Stomach (tissue), 9 donors: Measurements from ENCODE around the gene GUK1. TPM values are rescaled to one million over a fixed set of nuclear protein-coding genes. Genes with fewer than 3 reads are reported as not detected.

ENCODE experiments used
- DNase-seq, 2 donors: peaks; one replicate each; pipeline versions ENCODE4 v3.0.0 to v3.0.0-alpha.2; 2013 to 2019
- H3K27ac ChIP-seq, 5 donors: fragments of 200-600 bp in 4 of 5; sonication (generic) in 4 of 5; one replicate each; pipeline ENCODE4 v1.5.1; 2013 to 2019; ENCODE audit warnings: mild to moderate bottlenecking in 1 of 5, moderate library complexity in 1 of 5
- H3K27me3 ChIP-seq, 3 donors: fragments of 200-600 bp; sonication (generic); one replicate each; pipeline ENCODE4 v1.5.1; 2017 to 2019; ENCODE audit warnings: mixed run types in 1 of 3
- H3K36me3 ChIP-seq, 4 donors: fragments of 200-600 bp; sonication (generic); 1 replicate in 3 of 4; 2 replicates in 1 of 4; pipeline ENCODE4 v1.5.1; 2016 to 2019
- H3K4me1 ChIP-seq, 4 donors: fragments of 200-600 bp; sonication (generic); one replicate each; pipeline ENCODE4 v1.5.1; 2016 to 2019
- H3K4me3 ChIP-seq, 4 donors: fragments of 200-600 bp; sonication (generic) in 3 of 4; one replicate each; pipeline ENCODE4 v1.5.1; 2016 to 2019; ENCODE audit warnings: mild to moderate bottlenecking in 1 of 4
- H3K9me3 ChIP-seq, 4 donors: fragments of 200-600 bp; sonication (generic); one replicate each; pipeline ENCODE4 v1.5.1; 2016 to 2019
- CTCF ChIP-seq, 7 experiments: fragments of 450-650 bp in 4 of 7; fragments of 200-600 bp in 3 of 7; sonication (generic) in 3 of 7; IDR thresholded peaks; one replicate each; pipeline ENCODE4 v1.5.1; 2016 to 2019; ENCODE audit warnings: antibody characterized with exemption in 7 of 7, control low read depth in 2 of 7, mild to moderate bottlenecking in 1 of 7
- EP300 ChIP-seq: sonication (generic); formaldehyde crosslinking; IDR thresholded peaks from one replicate; pipeline ENCODE4 v1.6.1; 2017; ENCODE audit warnings: antibody characterized with exemption
- POLR2A ChIP-seq, 4 donors: fragments of 450-650 bp; IDR thresholded peaks; one replicate each; pipeline ENCODE4 v1.6.1; 2016; ENCODE audit warnings: antibody characterized with exemption in 4 of 4, control low read depth in 2 of 4, mild to moderate bottlenecking in 1 of 4, moderate library complexity in 1 of 4
- POLR2AphosphoS5 ChIP-seq, 3 donors: sonication (generic); formaldehyde crosslinking; IDR thresholded peaks; one replicate each; pipeline ENCODE4 v1.6.1; 2016; ENCODE audit warnings: antibody characterized with exemption in 3 of 3
- WGBS, 5 donors: extraction: QIAGEN DNeasy Blood & Tissue Kit in 3 of 5; methylation state at CpG; one replicate each; pipeline versions ENCODE4 v1.1.5 to v1.1.7; 2013 to 2018; 5-methylcytosine and 5-hydroxymethylcytosine counted together
- intact Hi-C: fragments of 100-400 bp; cut with DNase I; formaldehyde crosslinking; loops from one replicate; pipeline ENCODE4 v1.15.1; 2023; ENCODE audit warnings: low total_unique reads
- polyA plus RNA-seq, 3 donors: library from polyadenylated mRNA; stranded (reverse); fragments of 200-250 nt; gene quantifications; one replicate each; pipeline ENCODE4 v1.2.3, GENCODE V29; 2013
- total RNA-seq, 5 donors: library from RNA; depleted of rRNA; stranded (reverse); fragments of >200 nt; gene quantifications; one replicate each; pipeline versions ENCODE4 v1.1.0 to v1.2.3, GENCODE V29; 2014 to 2016
- donor health status: healthy with polysubstance abuse.
- donor health status: Bipolar disorder and iron deficiency.
- donor health status: healthy.

GUK1 gene
- total and polyA plus RNA-seq, 8 donors = 179 to 613 (median 282) TPM

GRCh38 chr1:228177183-228177475 lies 37.0 kb downstream of the GUK1 start:
- intact Hi-C loops = no loop called here
- 81 to 93% (median 88%) methylated on average over 3 to 5 of the region's 5 CpGs for WGBS, 5 donors

GRCh38 chr1:228177721-228178710 lies 37.9 kb downstream of the GUK1 start:
- TF ChIP-seq POLR2AphosphoS5 (IDR thresholded peaks at IDR 0.05) (no peak), EP300 (no peak), POLR2A (IDR thresholded peaks at IDR 0.05) (no peak), CTCF (IDR thresholded peaks at IDR 0.05) (no peak)
- peaks cover 5 to 26% (median 15%) of the 10 kb centered on the region in 4 donors for H3K4me1 ChIP-seq
- intact Hi-C loops = no loop called here
- no peak overlapping the region for H3K4me3 ChIP-seq
- H3K36me3 ChIP-seq = peaks cover 0 to 23% (median 19%) of the 10 kb centered on the region in 4 donors
- H3K9me3 ChIP-seq = no peaks in the 10 kb centered on the region
- H3K27me3 ChIP-seq = no peaks in the 10 kb centered on the region
- whole genome bisulfite sequencing, 5 donors = 83 to 89% (median 86%) methylated on average over 12 of the region's 12 CpGs
- no peak for DNase-seq
- peak overlapping the region in 3 of 5 donors; percentile 55 to 69 (median 67) for H3K27ac ChIP-seq

More at GRCh38 chr1:228177183-228177475, 37.0 kb downstream of the GUK1 start:
- Histone ChIP-seq H3K27me3 (no peaks in the 10 kb centered on the region), H3K4me1 (peaks cover 5 to 26% (median 15%) of the 10 kb centered on the region in 4 donors), H3K9me3 (no peaks in the 10 kb centered on the region), H3K27ac (peak overlapping the region in 1 of 5 donors; percentile 66), H3K36me3 (peaks cover 0 to 23% (median 19%) of the 10 kb centered on the region in 4 donors), H3K4me3 (no peak overlapping the region)
- DNase-seq = no peak
- TF ChIP-seq POLR2A (IDR thresholded peaks at IDR 0.05) = no peak
- no peak for TF ChIP-seq CTCF (IDR thresholded peaks at IDR 0.05)
- no peak for TF ChIP-seq POLR2AphosphoS5 (IDR thresholded peaks at IDR 0.05)
- no peak for TF ChIP-seq EP300

- 51 to 71% (median 59%) methylated on average over 12 of the region's 12 CpGs for WGBS, 5 donors
- H3K4me3 ChIP-seq = no peak overlapping the region
- peaks cover 5 to 20% (median 11%) of the 10 kb centered on the region in 4 donors for H3K4me1 ChIP-seq
- H3K27ac ChIP-seq = peak overlapping the region; percentile 14 to 69 (median 55)
- peaks cover 0 to 23% (median 19%) of the 10 kb centered on the region in 4 donors for H3K36me3 ChIP-seq
- H3K27me3 ChIP-seq = no peaks in the 10 kb centered on the region
- no peak for TF ChIP-seq POLR2AphosphoS5 (IDR thresholded peaks at IDR 0.05)
- no peak for TF ChIP-seq POLR2A (IDR thresholded peaks at IDR 0.05)
- TF ChIP-seq EP300 = no peak
- no peak for TF ChIP-seq CTCF (IDR thresholded peaks at IDR 0.05)
- DNase-seq = peak in 1 of 2 donors; percentile 63
- no peaks in the 10 kb centered on the region for H3K9me3 ChIP-seq
- intact Hi-C loops = no loop called here
Measured at GRCh38 chr1:228178737-228179684, 38.9 kb downstream of the GUK1 start.
